GM12891 (cell line): ENCODE results near the gene UBE2C.

Source experiments
- PAX5 ChIP-seq: IDR thresholded peaks from 2 replicates; pipeline ENCODE4 v1.6.1; 2011; ENCODE audit warnings: low read length, moderate library complexity, mild to moderate bottlenecking; ENCODE audit not compliant: insufficient read depth, severe bottlenecking
- POLR2A ChIP-seq: IDR thresholded peaks from 2 replicates; pipeline ENCODE4 v1.6.1; 2011; ENCODE audit warnings: low read depth, low read length, control low read depth
- POLR2AphosphoS5 ChIP-seq: IDR thresholded peaks from 2 replicates; pipeline ENCODE4 v1.6.1; 2011; ENCODE audit warnings: low read depth, low read length, control low read depth
- POU2F2 ChIP-seq: IDR thresholded peaks from 2 replicates; pipeline ENCODE4 v1.6.1; 2011; ENCODE audit warnings: low read depth, mild to moderate bottlenecking, control low read depth, low read length, moderate library complexity
- SPI1 ChIP-seq: IDR thresholded peaks from 2 replicates; pipeline ENCODE4 v1.6.1; 2011; ENCODE audit warnings: low read depth, low read length, control low read depth
- TAF1 ChIP-seq: IDR thresholded peaks from 2 replicates; pipeline ENCODE4 v1.6.1; 2011; ENCODE audit warnings: low read depth, low read length, control low read depth

GRCh38 chr20:45812157-45813005 is at the start of gene UBE2C:
- TF ChIP-seq POLR2A (peak; percentile 66; the same call in 1 of the 2 replicates), POLR2AphosphoS5 (0 out of 2 replicates have a peak, but pooled peaks have one; percentile 43), TAF1 (no peak), SPI1 (no peak), PAX5 (no peak), POU2F2 (peak; percentile 61; the same call in 1 of the 2 replicates)
